ENCODE data around the gene TYROBP. TPM values are rescaled to one million over a fixed set of nuclear protein-coding genes. Genes with fewer than 3 reads are reported as not detected.

Gene TYROBP
- total and polyA plus RNA-seq, 2 of the 8 experiments (the other 6 are each of a cell fraction or from before 2014, with no cell fraction given): 0.18 TPM; not detected in 1

- no peak overlapping the region for H2AK5ac ChIP-seq (ENCODE audit: low read depth, low read length)
- H3K23ac ChIP-seq (ENCODE audit: insufficient read length): no peak overlapping the region
- H4K20me1 ChIP-seq (replicated peaks in 1 of 2; ENCODE audit: control insufficient read depth in 1 of 2, insufficient read depth in 2 of 2, low read length in 2 of 2): peaks cover 0 to 3% of the 10 kb centered on the region in 2 experiments
- no peak overlapping the region for H2BK120ac ChIP-seq (replicated peaks; ENCODE audit: low read depth, low read length)
- H3K4me1 ChIP-seq (replicated peaks in 1 of 4; ENCODE audit: control insufficient read depth in 3 of 4, insufficient read depth in 4 of 4, low read length in 3 of 4): peaks cover 0 to 6% (median 1%) of the 10 kb centered on the region in 4 experiments; a peak in 3 of 7 replicates
- no peak overlapping the region; a peak in 1 of 7 replicates for H3K9ac ChIP-seq (replicated peaks in 1 of 4; ENCODE audit: extremely low read depth in 1 of 4, low read depth in 3 of 4, low read length in 3 of 4)
- no peak overlapping the region for H2AFZ ChIP-seq (ENCODE audit: low read length)
- H2BK20ac ChIP-seq (ENCODE audit: low read length): no peak overlapping the region
- no peak overlapping the region for H4K5ac ChIP-seq (ENCODE audit: insufficient read length, low read depth, low read length)
- H3K4ac ChIP-seq (replicated peaks; ENCODE audit: insufficient read length, low read depth, low read length): no peak overlapping the region
- H3K79me1 ChIP-seq (ENCODE audit: low read depth, low read length): no peaks in the 10 kb centered on the region
- peaks cover 0 to 3% (median 0%) of the 10 kb centered on the region in 4 experiments; a peak in 1 of 8 replicates for H3K36me3 ChIP-seq (ENCODE audit: control insufficient read depth in 2 of 4, insufficient read depth in 4 of 4, low read length in 3 of 4)
- no peak overlapping the region for H2BK5ac ChIP-seq (ENCODE audit: low read depth, low read length)
- H3K14ac ChIP-seq (ENCODE audit: insufficient read length): no peak overlapping the region
- H2BK15ac ChIP-seq (ENCODE audit: low read length): no peak overlapping the region
- no peak overlapping the region for H3K4me3 ChIP-seq (ENCODE audit: extremely low read depth in 1 of 4, insufficient read depth in 2 of 4, low read depth in 3 of 4, low read length in 4 of 4)
- no peaks in the 10 kb centered on the region for H3K9me3 ChIP-seq (ENCODE audit: insufficient read depth in 2 of 2, low read depth in 1 of 2, low read length in 1 of 2)
- FAIRE-seq (peak; percentile 72), DNase-seq (ENCODE audit: low read depth in 1 of 2, low spot score in 2 of 2) (no peak)
- H4K91ac ChIP-seq (replicated peaks; ENCODE audit: insufficient read length, low read length): no peak overlapping the region
- no peak overlapping the region for H2BK12ac ChIP-seq (ENCODE audit: low read depth, low read length)
- WGBS, 2 experiments (ENCODE audit: extremely low coverage in 1 of 2, insufficient coverage in 1 of 2, insufficient read length in 1 of 2, insufficient replicate concordance in 2 of 2, low coverage in 1 of 2, low lambda C conversion rate in 2 of 2, missing lambda C conversion rate in 1 of 2): 36% methylated on average over 8 of the region's 8 CpGs; no CpG with 5 or more reads in 1 of the 2 experiments
- H3K23me2 ChIP-seq (ENCODE audit: low read depth, low read length): no peaks in the 10 kb centered on the region
- ChIA-PET CTCF (ENCODE audit: partially characterized antibody) (interaction anchor here (0.6 to 5.2 kb wide), 22 partner anchors 10 to 333 kb away, joined by 3 to 23 read pairs (median 5); partner anchors contain the start of gene APLP1), POLR2A (ENCODE audit: partially characterized antibody) (interaction anchor here (1.6 to 1.7 kb wide), 2 partner anchors 11 to 50 kb away, joined by 4 to 6 read pairs; no protein-coding TSS in a partner anchor)
- no peak overlapping the region for H3K4me2 ChIP-seq (ENCODE audit: insufficient read depth in 1 of 2, low read depth in 2 of 2, low read length in 2 of 2)
- 0 out of 7 replicates have a peak, but pooled peaks cover 0 to 5% (median 1%) of the 10 kb centered on the region in 4 experiments for H3K27me3 ChIP-seq (replicated peaks in 1 of 4; ENCODE audit: control insufficient read depth in 3 of 4, extremely low read depth in 1 of 4, insufficient read depth in 3 of 4, low read length in 3 of 4)
- no peak overlapping the region for H3K18ac ChIP-seq (ENCODE audit: extremely low read depth, low read length)
- H3K79me2 ChIP-seq (ENCODE audit: control insufficient read depth in 1 of 2, insufficient read depth in 2 of 2, low read length in 2 of 2): no peaks in the 10 kb centered on the region
- H3K27ac ChIP-seq (ENCODE audit: low read depth, low read length): no peak overlapping the region
- no peak overlapping the region for H4K8ac ChIP-seq (ENCODE audit: extremely low read depth, insufficient read depth, low read length)
- H3K56ac ChIP-seq (replicated peaks; ENCODE audit: insufficient read length, low read depth, low read length): no peak overlapping the region
- TF ChIP-seq EGR1 (IDR thresholded peaks at IDR 0.05; ENCODE audit: borderline replicate concordance, low read depth, low read length): no peak
- TF ChIP-seq CTBP2 (IDR thresholded peaks at IDR 0.05; ENCODE audit: borderline replicate concordance, insufficient read depth, insufficient read length, low read length): no peak
- no peak for TF ChIP-seq E2F6 (IDR thresholded peaks at IDR 0.05)
- no peak for TF ChIP-seq USF2 (IDR thresholded peaks at IDR 0.05; ENCODE audit: low read length)
- no peak; a peak in 1 of 4 replicates for TF ChIP-seq SIN3A (conservative IDR thresholded peaks at IDR 0.05 in 1 of 2, IDR thresholded peaks at IDR 0.05 in 1 of 2; ENCODE audit: low read depth in 1 of 2, low read length in 2 of 2)
- TF ChIP-seq JUN (IDR thresholded peaks at IDR 0.05; ENCODE audit: low read depth, low read length): no peak
Observed at GRCh38 chr19:35882114-35882832, 25.8 kb downstream of the TYROBP start.

Measured in H1 (cell line).